Activated naive CD8-positive, alpha-beta T cell treated with anti-CD3 and anti-CD28 coated beads, Interleukin-2, amount 50 U/mL, for 16 hours (primary cell): ENCODE data around the gene CHKA.

Experiments used
- DNase-seq: peaks from one replicate; pipeline ENCODE4 v3.0.0-alpha.2; 2020; ENCODE audit warnings: low read depth, low spot score

CHKA gene

DNA sequence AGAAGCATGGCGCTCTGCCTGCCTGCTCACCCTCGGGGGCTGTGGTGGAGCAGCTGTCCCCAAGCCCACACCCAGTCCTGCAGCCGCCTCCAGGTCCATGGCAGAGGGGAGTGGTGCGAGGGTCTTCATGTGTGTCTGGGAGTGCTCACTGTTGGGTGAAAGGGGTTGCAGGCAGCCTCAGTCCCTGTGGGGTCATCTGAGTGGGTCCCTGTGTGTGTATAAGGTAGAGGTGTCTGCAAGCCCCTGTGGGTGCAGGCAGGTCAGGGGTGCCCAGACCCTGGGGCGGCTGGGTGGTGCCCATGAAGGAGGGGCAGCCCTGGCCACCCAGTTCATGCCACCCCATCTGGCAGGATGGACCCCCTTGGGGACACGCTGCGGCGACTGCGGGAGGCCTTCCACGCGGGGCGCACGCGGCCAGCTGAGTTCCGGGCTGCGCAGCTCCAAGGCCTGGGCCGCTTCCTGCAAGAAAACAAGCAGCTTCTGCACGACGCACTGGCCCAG, 106.2 kb downstream of the CHKA start:
- DNase-seq, result no peak

DNA sequence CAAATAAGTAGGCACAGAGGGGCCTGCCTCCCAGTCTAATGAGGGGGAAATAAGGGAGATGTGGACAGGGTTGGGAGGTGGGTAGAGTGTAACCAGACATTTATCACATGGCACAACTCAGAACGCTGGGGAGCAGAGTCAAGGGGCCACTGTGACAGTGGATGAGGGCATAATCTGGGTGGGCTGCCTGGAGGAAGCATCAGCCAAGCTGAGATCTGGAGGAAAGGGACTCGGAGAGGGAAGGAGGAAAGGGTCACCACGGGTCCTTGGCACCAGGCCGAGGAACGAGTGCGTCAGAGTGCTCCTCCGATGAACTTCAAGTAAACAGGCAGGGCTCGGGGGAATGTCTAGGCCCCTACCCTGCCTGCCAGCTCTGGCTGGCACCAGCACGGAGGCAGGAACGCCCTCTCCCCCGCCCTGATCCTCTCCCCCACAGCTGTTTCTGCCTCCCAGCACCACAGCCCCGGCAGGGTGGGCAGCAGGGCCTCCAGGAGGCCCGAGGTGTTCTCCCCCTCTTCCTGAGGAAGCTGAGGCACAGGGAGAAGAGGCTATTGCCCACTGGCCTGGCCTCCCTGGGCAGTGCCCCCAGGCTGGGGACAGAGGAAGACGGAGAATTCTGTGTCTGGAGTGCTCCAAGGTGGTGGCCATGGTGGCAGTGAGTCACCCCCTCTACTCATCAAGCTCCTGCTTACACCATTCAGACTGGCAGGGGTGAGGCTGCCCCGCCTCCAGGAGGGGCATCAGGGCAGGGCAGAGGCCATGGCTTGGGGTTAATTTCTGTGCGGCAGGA, 106.8 kb downstream of the CHKA start:
- DNase-seq, result no peak

DNA sequence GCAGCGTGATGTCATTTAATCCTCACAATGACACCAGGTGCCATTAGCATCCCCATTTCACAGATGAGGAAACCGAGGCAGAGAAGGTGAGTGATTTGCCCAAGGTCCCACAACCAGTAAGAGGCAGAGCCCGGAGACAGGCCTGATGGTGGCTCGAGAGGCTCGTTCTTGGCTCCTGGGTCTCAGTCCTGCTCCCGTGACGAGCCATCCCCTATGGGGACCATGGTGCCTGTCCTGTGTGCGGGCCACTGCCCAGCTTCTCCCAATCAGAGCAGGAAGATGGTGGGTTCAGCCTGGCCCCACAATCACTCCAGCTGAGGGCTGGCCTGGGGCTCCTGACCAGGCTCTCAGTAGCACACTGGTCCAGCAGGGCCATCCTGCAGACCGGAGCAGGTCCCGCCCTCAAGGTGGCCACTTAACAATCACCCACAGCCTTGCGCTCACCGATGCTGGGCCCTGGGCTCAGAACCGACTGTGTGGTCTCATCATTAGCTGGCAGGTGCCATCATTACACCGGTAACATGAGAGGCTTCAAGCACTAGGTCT, 107.5 kb downstream of the CHKA start:
- DNase-seq, result no peak

DNA sequence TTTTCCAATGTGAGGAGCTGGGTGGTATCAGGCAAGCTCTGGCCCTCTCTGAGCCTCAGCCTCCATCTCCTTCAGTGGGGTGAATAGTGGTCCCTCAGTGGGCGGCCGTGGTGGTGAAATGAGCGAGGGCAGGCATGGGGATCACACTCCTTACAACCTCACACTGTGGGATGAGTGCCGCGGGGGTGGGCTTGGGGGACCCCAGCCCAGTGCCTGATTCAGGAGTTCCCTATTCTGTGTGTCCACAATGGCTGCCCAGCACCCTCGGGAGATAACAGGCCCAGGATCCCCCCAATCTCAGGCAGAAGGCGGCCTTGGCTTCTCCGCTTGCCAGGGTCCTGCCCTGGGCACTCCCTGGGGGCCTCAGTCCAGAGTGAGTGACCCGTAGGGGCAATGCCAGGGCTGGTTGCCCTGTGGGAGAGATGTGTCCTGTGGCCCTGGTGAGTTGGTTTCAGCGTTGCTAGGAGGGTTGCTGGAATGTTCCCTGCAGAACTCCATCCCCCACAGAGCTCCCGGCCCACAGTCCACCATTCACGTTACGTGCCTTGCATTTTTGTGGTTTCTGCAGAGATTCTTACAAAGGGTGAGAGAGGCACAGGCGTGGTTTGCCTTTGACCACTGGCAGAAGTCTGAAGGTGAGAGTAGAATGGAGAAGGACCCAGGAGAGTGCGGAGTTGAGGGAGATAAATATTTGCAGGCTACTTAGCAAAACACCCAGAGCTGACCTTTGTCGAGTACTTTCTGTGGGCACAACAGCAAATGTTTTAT, 108.2 kb downstream of the CHKA start:
- no peak for DNase-seq

DNA sequence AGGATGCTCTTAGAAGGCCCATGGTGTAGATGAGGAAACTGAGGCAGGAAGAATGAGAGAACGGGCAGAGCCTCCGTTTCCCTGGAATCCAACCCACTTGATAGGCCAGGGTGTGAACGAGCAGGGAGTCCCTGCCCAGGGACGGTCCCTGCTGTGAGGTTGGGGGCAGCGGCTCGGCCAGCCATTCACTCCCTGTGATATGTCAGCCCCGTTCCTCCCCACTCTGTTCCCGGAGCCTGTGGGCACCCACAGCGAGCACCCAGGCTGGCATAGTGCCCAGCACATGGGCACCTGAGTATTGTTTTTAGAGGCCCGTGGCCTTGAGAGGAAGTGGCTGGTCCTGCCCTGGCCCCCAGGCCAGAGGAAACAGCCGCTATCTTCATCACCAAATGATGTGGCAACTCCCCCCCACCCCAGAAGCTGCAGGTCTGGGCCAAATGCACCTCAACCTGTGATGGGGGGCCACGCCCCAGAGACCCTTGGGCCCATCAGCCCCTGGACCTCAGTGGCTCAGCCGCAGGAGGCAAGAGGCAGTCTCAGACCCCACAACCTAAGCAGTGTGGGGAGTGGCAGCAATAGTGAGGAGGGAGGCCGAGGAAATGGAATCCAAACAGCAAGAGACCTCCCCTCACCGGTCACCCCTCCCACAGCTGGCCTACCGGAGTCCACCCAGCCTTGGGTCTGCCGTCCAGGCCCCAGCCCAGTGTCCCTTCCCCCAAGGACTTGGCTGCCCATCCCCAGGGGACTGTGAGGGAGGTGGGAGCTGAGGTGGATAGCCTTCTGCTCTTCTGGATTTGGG, 108.9 kb downstream of the CHKA start:
- DNase-seq, result no peak

DNA sequence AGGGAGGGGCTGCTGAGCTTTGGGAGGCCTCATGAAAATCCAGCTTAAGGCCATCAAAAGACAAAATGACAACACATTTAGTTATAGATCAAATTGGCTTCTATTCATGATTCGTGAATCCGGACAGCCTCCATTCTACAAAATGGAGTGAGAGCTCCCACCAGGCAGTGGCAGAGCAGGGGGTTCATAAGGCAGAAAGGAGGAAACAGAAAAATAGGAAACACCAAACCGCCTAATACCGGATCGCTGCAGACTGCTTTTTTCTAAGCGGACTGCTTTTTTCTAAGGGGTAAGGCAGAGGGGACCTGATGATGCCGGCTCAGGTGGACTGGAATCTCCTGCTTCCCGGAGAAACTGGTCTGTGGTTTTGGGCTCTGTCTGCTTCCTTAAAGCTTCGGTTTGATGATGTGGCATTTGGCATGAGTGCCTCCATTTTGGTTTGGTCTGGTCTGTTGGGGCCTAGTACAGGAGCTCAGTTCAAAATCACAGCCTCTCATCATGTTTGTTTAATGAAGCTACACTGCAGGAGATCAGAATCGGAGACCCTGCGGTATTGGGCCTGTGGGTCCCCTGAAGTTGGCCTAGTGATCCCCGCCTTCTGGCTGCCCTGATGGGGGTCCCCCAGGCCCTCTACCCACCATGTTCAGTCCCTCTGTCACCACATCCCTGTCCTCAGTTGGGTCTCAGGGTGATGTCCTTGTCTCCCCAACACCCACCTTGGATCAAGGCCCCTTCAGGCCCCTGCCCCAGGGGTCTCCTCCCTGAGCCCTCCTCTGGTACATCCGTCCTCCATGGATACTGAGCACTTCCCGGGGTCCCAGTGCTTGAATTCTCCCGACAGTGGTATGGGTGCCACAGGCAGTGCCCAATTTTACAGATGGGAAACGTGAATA, 109.9 kb downstream of the CHKA start:
- no peak for DNase-seq

DNA sequence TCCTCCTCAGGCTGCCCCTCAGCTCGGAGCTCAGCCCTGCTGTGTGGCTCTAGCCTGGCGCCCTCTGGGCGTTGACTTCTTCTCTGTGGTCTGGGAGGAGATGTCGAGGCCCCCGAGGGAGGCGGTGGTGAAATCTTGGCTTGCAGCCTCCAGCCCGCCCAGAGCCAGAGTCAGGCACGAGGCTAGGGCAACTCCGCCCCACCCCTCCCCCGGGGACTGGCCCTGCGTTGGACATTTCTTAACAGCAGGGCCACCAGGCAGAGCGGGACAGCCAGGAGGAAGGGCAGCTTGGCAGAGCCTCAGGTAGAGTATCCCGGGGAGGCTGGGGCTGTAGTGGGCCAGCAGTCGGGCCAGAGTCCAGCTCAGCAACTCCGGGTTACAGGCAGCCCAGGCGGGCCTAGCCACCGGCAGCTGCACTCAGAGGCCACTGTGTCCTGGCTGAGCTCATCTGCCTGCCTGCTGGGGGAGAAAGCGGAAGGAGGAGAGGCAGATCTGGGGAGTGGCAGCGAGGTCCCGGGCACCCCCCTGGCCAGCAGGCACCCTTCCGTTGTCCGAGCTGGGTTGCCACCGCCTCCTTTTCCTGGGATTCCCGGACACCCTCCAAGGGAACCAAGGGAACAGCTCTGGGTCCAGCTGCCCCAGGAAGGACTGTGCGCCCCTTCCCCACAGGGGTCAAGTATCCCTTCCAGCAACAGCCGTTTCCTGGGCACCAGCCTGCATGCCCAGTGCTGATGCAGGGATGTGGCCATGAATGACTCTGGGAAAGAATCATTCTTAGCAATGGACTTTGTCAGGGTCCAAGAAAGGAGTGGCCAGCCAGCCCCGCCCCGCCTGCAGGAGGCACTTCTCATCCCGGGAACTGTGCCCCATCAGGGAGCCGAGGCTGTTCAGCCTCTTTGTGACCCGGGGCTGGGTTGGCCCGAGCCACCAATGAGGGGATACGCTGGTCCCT, 110.8 kb downstream of the CHKA start, which contains the start of gene ALDH3B1:
Gene ALDH3B1 (plus strand): TSS at position 238 of the 952 bp plus-strand sequence. CDS start 4,971 bp downstream, outside the sequence.
- DNase-seq, result no peak

DNA sequence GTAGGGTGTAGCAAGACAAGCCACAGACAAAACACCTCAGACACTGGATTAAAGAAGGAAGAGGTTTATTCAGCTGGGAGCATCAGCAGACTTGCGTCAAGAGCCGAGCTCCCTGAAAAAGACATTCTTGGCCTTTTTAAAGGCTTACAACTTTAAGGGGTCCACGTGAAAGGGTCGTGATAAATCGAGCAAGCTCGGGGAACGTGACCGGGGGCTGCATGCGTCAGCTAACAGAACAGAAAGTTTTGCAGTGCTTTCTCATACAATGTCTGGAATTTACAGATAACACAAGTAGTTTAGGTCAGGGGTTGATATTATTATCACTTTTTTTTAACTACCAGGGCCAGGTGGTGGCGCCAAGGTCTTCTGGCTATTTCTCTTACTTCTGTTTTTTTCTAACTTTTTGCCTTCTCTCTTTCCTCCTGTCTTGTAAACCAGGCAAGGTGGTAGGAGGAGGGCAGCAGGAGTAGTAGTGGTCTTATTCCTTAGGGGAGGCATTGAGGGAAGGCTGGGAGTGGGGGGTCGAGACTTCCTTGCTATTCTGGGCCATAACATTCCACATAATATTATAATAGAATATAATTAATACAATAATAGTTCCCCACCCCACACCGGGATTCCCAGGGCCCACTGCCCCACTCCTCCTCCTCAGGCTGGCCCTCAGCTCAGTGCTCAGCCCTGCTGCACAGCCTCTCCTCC, 111.6 kb downstream of the CHKA start:
- DNase-seq, result no peak

DNA sequence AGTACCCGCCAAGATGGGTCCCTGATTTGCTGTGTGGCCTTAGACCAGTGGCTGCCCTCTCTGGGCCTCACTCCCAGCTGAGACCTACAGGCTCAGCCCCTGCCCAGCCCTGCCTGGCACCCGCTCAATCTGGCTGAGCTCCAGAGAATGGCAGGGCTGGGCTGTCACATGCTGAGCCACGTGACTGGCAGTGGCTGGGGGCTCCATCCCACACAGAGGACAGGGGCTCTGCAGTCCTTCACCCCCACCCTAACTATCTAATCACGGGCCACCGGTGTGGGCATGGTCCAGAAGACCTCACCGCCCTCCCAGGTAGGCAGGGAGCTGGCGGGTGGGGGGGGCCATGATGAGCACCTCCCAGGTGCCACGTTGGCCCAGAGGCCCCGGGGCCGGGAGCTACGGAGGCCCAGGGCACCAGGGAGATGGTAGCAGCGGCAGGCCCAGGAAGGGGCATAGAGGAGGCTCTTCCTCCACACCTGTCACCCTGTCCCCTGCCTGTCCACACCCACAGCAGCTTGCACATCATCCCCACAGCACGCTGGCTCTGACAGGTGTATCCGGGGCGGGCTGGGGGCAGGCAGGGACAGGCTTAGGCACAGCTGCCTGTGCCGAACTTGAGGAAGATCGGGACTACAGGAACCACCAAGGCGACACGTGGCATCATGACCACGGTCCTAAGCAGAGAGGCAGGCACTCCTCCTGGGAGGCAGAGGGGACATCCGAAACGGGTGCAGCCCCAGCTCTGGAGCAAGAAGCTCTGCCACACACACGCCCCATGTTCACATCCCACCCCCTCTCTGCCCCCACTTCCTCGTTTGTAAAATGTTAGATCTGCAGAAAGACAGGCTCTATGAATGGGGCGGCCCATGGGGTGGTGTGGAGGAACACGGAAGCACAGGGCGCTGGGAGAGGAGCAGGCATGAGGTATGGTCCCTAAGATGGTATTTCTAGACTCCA, 112.5 kb downstream of the CHKA start:
- DNase-seq, result no peak

DNA sequence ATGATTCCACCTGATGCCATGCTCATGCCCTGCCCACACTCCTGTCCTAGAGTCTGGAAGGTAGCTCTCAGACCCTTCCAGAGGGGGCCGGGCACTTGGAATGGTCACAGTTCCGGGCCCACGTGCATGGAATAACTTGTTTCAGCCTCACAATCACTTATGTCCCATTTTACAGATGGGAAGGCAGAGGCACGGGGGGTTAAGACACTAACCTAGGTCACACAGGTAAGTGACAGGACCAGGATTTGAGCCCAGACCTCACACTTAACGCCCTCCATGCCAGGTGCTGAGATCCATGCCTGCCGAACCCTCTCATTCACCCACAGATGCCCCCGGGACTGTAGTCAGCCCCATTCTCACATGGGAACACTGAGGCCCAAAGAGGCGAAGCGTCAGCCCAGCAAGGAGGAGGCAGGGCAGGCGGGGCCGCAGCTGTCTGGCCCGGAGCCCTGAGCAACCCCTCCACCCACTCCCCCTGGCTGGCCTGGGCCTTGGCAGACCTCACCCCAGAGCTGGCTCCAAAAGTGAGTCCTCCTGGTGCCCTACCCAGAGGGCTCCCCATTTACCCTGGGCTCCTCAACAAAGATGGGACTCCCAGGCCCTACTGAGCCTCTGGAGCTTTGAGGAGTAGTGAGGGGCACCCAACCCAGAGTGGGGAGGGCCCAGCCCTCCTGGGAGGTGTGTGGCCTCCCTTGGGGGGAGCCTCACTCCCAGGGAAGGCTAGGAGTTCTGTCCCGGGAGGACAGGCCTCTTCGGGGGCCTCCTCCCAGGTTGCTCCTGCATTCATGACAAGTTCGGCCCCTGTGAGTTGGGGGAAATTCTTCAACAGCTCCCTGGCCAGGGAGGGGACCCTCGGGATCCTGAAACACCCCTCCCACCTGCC, 113.4 kb downstream of the CHKA start:
- no peak for DNase-seq

DNA sequence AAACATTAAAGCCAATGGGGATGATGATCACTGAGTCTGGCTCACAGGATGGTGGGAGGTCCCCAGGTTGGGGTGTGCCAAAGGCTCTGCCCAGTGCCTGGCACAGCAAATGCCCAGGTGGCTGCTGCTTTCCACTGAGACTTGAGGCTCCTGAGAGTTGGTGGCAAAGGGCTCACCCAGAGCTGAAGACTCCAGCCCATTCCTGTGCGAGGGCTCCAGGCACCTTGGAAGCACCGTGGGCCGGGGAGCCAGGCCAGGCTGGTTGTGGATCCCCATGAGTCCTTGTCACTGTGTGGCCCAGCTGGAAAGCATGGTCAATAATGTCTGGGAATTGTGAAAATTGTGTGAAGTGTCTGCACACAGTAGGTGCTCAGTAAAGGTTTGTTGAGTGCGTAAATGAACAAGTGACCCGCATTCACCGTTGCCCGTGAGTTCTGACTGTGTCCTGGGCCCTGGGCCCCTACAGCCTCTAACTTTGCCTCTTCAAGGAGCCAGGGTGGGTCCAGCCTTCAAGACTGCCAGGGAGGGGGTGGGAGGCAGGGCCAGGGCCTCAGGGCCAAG, 114.5 kb downstream of the CHKA start:
- no peak for DNase-seq

DNA sequence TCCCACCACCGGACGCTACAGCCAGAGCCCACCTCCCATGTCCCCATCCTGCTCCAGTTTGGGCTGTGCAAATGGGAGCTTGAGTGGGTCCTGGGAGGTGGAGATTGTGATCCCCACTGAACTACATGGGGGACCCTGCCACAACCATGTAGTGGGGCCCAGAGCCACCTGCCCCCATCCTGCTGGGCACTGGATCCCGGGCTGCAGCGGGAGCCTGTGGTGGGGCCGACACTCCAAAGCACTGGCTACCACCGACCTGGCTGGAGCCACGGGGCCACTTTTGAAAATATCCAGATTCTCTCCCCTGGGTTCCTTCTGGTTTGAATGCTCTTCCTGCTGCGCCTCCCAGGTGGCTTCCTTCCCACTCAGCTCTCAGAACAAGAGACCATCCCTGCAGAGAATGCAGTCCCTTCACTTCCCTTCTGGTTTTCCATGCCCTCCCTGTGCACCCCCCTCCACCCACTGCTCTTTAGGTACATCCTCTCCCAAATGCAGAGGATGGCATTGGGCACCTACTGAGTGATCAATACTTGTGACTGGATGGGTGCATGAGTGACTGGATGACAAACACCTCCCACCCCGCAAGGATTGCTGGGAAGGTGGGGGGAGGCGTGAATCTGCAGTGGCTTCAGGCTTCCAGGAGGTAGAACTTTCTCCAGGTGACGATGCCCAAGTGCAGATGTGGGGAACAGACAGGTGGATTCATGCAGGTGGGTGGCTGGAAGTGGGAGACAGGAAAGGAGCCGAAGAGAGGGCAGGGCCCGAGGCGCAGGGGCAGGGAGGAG, 116.4 kb downstream of the CHKA start:
- no peak for DNase-seq

DNA sequence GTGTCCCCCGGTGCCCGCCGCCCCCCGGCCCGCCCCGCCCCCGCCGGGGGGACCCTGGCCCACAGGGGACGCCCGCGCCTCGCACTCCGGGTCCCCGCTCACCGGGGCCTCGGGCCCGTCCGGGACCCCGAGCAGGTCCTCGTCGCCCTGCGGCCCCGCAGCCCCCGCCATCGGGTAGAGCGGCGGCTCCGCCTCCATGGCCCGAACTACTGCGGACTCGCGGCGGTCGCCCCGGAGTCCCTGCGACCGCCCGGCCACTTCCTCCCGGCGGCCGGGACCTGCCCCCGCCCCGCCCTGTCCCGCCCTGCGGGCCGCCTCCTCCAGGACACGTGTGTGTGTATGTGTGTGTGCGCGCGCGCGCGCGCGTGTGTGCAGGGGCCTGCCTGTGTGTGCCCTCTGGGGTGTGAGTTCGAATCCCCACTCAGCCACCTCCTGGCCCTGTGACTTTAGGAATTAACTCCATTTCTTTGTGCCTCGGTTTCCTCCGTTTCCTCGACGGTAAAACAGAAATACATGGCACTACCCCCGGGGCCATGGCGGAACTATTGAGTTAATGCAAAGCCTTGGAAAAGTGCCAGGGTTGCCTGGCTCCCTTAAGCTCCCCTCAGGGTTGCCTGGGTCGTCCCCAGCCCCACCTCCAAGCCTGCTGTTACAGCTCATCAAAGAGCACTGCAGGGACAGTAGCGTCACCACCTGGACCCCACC, 117.2 kb downstream of the CHKA start, which contains the start of gene UNC93B1:
Gene UNC93B1 (minus strand): TSS at position 252 of the 705 bp plus-strand sequence. CDS start 54 bp downstream, at position 198.
- peak; percentile 49 for DNase-seq

DNA sequence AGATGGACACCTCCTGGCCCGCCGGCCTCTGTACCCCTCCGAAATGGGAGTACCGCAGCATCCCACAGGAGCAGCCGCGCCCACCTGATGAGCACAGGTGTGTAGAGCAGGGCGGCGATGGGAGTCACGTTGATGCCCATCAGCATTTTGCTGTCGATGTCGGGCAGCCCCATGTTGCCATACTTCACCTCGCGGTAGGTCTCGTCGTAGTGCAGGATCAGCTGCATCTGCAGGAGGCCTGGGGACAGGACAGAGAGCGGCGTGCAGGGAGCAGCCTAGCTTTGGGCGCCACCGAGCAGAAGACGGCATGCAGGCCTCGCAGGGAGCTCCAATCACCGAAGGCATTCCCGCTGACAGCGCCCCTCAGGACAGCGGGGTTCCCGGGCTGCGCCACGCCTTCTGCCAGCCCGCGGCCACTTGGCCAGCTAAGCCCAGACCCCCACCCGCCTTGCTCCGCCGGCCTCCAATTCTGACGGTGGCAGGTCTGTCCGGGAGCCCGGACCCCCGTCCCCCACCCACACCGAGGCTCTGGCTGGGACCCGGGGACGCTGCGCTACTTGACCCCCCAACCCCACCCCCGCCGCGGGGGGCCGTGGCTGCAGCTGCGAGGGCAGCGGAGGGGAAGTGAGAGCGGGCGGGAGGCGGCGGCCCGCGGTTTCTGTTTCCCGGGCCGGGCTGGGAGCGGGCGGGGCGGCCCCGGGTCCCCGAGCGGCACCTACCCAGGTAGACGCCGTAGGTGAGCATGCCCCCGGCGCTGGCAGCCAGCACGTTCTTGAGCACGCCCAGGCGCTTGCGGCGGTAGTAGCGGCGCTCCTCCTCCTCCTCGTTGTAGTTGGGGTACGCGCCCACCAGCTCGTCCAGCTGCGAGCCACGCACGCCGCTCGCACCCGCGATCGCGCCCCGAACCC, 118.0 kb downstream of the CHKA start:
- DNase-seq, result no peak
